LNCaP clone FGC (cell line): ENCODE results near the gene SCUBE2.
"Not testable (repeated sequence)": the region's sequence is repeated elsewhere in the genome, so short reads cannot be mapped to it uniquely, and the experiment has no call there.

ENCODE experiments used
- DNase-seq: peaks from one replicate; pipeline ENCODE4 v3.0.0-alpha.2; 2011; ENCODE audit warnings: low read depth
- H3K4me3 ChIP-seq: 2 replicates; pipeline ENCODE4 v1.5.1; 2011; ENCODE audit warnings: mild to moderate bottlenecking, low read depth, low read length, control low read depth
- TF ChIP-seq, protein P1 (sequence below): IDR thresholded peaks from 2 replicates; pipeline ENCODE4 v1.5.1; 2012; ENCODE audit warnings: mild to moderate bottlenecking; ENCODE audit not compliant: control insufficient read depth, insufficient read depth; ENCODE audit errors: extremely low read depth

The SCUBE2 gene

DNA sequence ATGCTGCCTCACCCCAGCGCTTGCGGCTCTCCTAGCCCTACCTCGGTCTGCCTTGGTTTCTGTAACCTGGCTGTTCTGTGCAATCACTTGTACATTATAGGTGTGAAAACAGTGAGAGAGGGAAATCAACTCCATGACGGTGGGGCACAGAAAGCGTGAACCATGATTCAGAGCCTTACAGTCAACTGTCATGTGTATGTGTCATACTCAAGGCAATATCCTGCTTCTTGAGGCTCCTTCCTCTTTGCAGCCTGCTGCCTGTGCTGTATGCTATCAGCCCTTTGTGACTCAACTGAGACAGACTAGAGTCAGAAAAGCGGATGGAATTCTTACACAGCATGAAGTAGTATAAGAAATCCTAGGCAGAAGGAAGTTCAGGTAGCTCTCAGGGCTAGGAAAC is 89.7 kb downstream of the SCUBE2 start:
- DNase-seq = no peak
- TF ChIP-seq, protein P1, sequence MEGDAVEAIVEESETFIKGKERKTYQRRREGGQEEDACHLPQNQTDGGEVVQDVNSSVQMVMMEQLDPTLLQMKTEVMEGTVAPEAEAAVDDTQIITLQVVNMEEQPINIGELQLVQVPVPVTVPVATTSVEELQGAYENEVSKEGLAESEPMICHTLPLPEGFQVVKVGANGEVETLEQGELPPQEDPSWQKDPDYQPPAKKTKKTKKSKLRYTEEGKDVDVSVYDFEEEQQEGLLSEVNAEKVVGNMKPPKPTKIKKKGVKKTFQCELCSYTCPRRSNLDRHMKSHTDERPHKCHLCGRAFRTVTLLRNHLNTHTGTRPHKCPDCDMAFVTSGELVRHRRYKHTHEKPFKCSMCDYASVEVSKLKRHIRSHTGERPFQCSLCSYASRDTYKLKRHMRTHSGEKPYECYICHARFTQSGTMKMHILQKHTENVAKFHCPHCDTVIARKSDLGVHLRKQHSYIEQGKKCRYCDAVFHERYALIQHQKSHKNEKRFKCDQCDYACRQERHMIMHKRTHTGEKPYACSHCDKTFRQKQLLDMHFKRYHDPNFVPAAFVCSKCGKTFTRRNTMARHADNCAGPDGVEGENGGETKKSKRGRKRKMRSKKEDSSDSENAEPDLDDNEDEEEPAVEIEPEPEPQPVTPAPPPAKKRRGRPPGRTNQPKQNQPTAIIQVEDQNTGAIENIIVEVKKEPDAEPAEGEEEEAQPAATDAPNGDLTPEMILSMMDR = no peak
- H3K4me3 ChIP-seq = no peak overlapping the region

DNA sequence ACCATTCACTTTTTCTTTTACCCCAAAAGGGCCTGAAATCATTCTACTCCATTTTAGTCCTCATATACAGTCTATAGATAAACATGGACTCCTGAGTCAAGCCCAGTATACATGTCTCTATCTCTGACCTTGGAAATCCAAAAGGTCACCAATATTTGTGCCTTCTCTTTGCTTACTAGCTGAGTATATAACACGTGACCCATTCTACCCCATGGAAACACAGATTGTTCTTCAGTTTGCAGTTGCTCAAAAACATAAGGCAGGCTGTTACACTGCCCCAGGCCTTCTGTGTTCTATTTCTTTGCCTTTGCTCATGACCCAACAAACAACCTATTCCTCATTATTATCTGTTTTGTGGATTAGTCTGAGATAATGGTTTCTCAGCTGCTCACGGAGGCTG is 93.4 kb downstream of the SCUBE2 start:
- TF ChIP-seq, protein P1 = no peak
- DNase-seq = no peak
- no peak overlapping the region for H3K4me3 ChIP-seq

DNA sequence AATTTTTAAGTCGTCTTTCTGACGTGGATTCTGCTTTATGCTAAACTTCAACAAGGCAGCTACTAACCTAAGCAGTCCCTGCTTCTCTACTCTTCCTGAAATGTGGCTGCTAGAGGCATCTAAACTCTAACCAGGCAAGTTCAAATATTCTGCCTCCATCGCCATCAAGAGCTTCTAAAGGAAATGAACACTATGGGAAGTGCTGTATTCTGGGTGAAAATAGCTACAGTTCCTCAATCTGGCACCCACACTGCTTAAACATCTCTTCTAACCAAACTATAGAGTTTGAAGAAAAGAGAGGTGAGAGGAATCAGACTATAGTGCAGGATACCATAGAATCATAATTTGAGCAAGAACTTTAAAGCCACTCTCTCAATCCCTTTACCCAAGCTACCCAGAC is 93.9 kb downstream of the SCUBE2 start:
- TF ChIP-seq, protein P1 = no peak
- H3K4me3 ChIP-seq = no peak overlapping the region
- no peak for DNase-seq

DNA sequence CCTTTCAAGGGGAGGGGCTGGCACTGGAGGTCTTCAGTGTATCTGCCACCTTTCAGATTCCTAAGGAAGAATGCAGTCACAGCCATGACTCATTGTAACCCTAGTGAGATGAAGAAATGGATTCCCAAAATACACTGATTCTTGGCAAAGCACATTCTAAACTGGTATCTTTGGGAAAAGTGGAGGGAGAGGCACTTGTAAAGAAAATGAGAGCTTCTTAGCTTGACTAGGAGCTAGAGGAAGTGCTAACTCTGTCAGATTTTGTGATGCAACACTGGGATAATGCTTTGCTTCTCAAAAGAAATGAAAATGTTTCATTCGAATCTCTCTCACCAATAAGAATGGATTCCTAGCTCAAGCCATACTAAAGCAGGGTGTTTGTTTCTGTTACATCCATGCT is 101.9 kb downstream of the SCUBE2 start:
- TF ChIP-seq, protein P1 = no peak
- no peak for DNase-seq
- H3K4me3 ChIP-seq = no peak overlapping the region

DNA sequence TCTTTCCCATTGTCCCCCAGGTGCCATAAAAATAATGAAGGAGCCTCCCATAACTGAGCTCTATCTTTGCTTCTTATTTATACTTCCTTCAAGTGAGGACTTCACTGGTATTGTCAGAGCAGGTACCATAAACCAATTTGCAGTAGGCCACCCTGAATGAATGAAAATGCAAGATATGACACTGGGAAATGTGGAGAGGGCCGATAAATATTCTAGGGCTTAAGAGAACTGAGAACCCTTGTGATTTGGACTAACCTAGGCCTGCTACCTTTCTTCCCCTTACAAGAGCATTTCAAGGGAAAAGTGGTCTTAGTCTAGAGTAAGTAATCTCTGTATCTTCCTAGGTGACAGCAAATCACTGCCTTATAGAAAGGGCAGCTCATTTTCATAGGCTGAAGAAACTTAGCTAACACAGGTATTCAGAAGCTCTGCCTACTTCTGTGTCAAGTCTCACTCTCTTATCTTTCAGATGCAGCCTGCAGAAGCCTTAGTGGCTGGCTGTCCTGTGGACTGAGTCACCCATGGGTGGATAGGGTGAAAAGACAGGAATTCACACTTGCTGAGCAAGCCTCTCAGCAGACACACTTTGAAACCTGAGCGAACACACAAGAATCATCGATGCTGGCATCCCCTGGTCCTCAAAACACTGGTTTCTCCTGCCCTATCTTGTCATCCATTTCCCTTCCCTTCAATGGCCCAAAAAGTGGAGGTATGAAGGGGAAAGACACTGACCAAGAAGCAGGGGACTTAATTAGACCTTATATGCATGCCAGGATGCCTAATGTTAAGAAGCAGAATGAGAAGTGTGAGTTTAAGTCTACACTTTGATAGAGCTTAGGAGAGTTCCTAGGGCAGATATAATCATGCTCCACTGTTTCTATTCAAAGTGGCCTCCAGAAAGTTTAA is 102.8 kb downstream of the SCUBE2 start:
- TF ChIP-seq, protein P1 = no peak
- no peak for DNase-seq
- H3K4me3 ChIP-seq = no peak overlapping the region

DNA sequence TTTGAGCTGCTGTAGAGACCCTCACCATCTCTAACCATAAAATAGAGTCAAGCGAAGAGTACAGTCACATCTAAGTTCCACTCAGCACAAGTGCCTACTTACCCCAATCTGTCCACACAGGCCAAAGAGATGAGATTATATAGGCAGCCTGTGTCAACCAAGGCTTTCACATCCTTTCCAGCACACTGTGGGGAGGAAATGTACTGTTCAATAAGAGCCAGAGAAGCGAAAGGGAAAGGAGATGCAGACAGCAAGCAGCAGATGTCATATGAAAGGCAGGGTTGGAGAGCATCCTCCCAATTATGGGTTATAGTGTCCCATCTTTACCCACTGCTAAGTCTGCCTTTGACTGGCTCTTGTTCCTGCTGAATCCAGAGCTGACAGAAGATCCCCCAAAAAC is 104.0 kb downstream of the SCUBE2 start:
- DNase-seq = no peak
- TF ChIP-seq, protein P1 = no peak

DNA sequence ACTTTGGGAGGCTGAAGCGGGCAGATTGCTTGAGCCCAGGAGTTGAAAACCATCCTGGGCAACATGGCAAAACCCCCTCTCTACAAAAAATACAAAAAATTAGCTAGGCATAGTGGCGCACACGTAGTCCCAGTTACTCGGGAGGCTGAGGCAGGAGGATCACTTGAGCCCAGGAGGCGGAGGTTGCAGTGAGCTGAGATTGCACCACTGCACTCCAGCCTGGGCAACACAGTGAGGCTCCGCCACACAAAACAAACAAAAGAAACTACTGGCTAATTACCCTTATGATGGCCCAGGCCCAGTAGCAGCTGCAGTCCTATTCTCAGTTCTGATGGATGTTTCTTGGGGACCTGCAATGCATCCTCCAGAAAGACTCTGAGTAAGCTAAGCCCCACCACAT is 104.6 kb downstream of the SCUBE2 start:
- DNase-seq, H3K4me3 ChIP-seq: not testable (repeated sequence)

More for the DNA sequence above, 104.0 kb downstream of the SCUBE2 start:
- H3K4me3 ChIP-seq = no peak overlapping the region
